OCI-LY1 (cell line): ENCODE data around the gene CRYZ.

ENCODE experiments used
- H2AFZ ChIP-seq: fragments of 200-600 bp; sonication (generic), shearing (Covaris generic); 2 replicates; pipeline ENCODE4 v1.6.0; 2014; ENCODE audit warnings: antibody characterized with exemption, mild to moderate bottlenecking, low read length
- H3F3A ChIP-seq: fragments of 200-600 bp; sonication (generic), shearing (Covaris generic); 2 replicates; pipeline ENCODE4 v1.6.0; 2014; ENCODE audit warnings: mild to moderate bottlenecking, antibody characterized with exemption, low read length, moderate library complexity; ENCODE audit not compliant: insufficient read depth
- H3K27ac ChIP-seq: fragments of 200-600 bp; sonication (generic); 2 replicates; pipeline ENCODE4 v1.5.1; 2014; ENCODE audit warnings: low read length, mixed run types, mild to moderate bottlenecking, low read depth; ENCODE audit not compliant: poor library complexity, severe bottlenecking
- H3K27me3 ChIP-seq: fragments of 200-600 bp; sonication (generic); 2 replicates; pipeline ENCODE4 v1.6.0; 2014; ENCODE audit warnings: antibody characterized with exemption, mild to moderate bottlenecking, low read length, moderate library complexity; ENCODE audit not compliant: insufficient read depth
- H3K36me3 ChIP-seq: fragments of 200-600 bp; sonication (generic); 2 replicates; pipeline ENCODE4 v1.6.1; 2014; ENCODE audit warnings: mild to moderate bottlenecking, antibody characterized with exemption, low read length, moderate library complexity, mixed read lengths; ENCODE audit not compliant: insufficient read depth
- H3K4me1 ChIP-seq: fragments of 200-600 bp; sonication (generic); 2 replicates; pipeline ENCODE4 v1.5.1; 2014; ENCODE audit warnings: mild to moderate bottlenecking, low read length, moderate library complexity; ENCODE audit not compliant: insufficient read depth, severe bottlenecking
- H3K4me2 ChIP-seq: fragments of 200-600 bp; sonication (generic), shearing (Covaris generic); 2 replicates; pipeline ENCODE4 v1.6.1; 2014; ENCODE audit warnings: low read length
- H3K4me3 ChIP-seq: fragments of 200-600 bp; sonication (generic); 2 replicates; pipeline ENCODE4 v1.5.1; 2014; ENCODE audit warnings: low read length, low read depth, mild to moderate bottlenecking, mixed read lengths; ENCODE audit not compliant: poor library complexity, severe bottlenecking
- H3K79me2 ChIP-seq: fragments of 200-600 bp; shearing (Covaris generic); 2 replicates; pipeline ENCODE4 v1.6.1; 2016; ENCODE audit warnings: mixed run types, low read length, mixed read lengths; ENCODE audit not compliant: insufficient read depth
- H3K9ac ChIP-seq: fragments of 200-600 bp; sonication (generic), shearing (Covaris generic); 2 replicates; pipeline ENCODE4 v1.6.1; 2014; ENCODE audit warnings: mild to moderate bottlenecking, low read length, mixed read lengths
- H3K9me2 ChIP-seq: fragments of 200-600 bp; sonication (generic), shearing (Covaris generic); 2 replicates; pipeline ENCODE4 v1.6.1; 2014; ENCODE audit warnings: low read depth, mild to moderate bottlenecking, low read length, mixed read lengths
- H3K9me3 ChIP-seq: fragments of 200-600 bp; shearing (Covaris generic); 2 replicates; pipeline ENCODE4 v1.6.1; 2014; ENCODE audit warnings: low read length, mixed read lengths
- H4K20me1 ChIP-seq: fragments of 200-600 bp; sonication (generic), shearing (Covaris generic); 2 replicates; pipeline ENCODE4 v1.6.0; 2016; ENCODE audit warnings: mild to moderate bottlenecking, low read length; ENCODE audit not compliant: insufficient read depth
- EZH2 ChIP-seq: fragments of 200-600 bp; sonication (generic), shearing (Covaris generic); IDR thresholded peaks from 2 replicates; pipeline ENCODE4 v1.8.0; 2017; ENCODE audit warnings: borderline replicate concordance, mixed run types, mild to moderate bottlenecking, antibody characterized with exemption, low read length, moderate library complexity, mixed read lengths
- TF ChIP-seq, protein P1 (sequence below): fragments of 200-600 bp; sonication (generic), shearing (Covaris generic); IDR thresholded peaks from 2 replicates; pipeline ENCODE4 v1.5.1; 2017; ENCODE audit warnings: mild to moderate bottlenecking, antibody characterized with exemption, low read length, moderate library complexity, mixed read lengths

Gene CRYZ

DNA sequence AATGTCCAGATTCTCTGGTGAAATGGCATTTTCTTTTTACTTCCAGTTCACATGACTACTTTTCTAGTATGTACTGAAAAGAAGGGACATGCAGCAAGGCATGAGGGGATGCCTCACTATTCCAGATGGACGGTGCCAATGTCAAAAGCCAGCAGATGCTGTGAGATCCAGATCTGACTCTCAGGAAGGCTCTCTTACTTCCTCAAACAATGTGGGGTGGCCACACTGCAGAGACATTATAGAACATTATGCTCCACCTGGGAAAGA is 17.7 kb downstream of the CRYZ start:
- no peaks in the 10 kb centered on the region for H4K20me1 ChIP-seq
- no peak overlapping the region for H3K9ac ChIP-seq
- no peak overlapping the region for H2AFZ ChIP-seq
- H3K27ac ChIP-seq, result no peak overlapping the region
- no peaks in the 10 kb centered on the region for H3K79me2 ChIP-seq
- H3K9me2 ChIP-seq, result no peaks in the 10 kb centered on the region
- H3K4me3 ChIP-seq, result no peak overlapping the region
- TF ChIP-seq, protein P1, sequence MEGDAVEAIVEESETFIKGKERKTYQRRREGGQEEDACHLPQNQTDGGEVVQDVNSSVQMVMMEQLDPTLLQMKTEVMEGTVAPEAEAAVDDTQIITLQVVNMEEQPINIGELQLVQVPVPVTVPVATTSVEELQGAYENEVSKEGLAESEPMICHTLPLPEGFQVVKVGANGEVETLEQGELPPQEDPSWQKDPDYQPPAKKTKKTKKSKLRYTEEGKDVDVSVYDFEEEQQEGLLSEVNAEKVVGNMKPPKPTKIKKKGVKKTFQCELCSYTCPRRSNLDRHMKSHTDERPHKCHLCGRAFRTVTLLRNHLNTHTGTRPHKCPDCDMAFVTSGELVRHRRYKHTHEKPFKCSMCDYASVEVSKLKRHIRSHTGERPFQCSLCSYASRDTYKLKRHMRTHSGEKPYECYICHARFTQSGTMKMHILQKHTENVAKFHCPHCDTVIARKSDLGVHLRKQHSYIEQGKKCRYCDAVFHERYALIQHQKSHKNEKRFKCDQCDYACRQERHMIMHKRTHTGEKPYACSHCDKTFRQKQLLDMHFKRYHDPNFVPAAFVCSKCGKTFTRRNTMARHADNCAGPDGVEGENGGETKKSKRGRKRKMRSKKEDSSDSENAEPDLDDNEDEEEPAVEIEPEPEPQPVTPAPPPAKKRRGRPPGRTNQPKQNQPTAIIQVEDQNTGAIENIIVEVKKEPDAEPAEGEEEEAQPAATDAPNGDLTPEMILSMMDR, result no peak
- TF ChIP-seq EZH2, result no peak
- H3F3A ChIP-seq, result no peaks in the 10 kb centered on the region
- no peaks in the 10 kb centered on the region for H3K27me3 ChIP-seq
- no peaks in the 10 kb centered on the region for H3K9me3 ChIP-seq
- H3K36me3 ChIP-seq, result peaks cover 8% of the 10 kb centered on the region; the same call in 1 of the 2 replicates
- no peaks in the 10 kb centered on the region for H3K4me1 ChIP-seq
- H3K4me2 ChIP-seq, result no peak overlapping the region

DNA sequence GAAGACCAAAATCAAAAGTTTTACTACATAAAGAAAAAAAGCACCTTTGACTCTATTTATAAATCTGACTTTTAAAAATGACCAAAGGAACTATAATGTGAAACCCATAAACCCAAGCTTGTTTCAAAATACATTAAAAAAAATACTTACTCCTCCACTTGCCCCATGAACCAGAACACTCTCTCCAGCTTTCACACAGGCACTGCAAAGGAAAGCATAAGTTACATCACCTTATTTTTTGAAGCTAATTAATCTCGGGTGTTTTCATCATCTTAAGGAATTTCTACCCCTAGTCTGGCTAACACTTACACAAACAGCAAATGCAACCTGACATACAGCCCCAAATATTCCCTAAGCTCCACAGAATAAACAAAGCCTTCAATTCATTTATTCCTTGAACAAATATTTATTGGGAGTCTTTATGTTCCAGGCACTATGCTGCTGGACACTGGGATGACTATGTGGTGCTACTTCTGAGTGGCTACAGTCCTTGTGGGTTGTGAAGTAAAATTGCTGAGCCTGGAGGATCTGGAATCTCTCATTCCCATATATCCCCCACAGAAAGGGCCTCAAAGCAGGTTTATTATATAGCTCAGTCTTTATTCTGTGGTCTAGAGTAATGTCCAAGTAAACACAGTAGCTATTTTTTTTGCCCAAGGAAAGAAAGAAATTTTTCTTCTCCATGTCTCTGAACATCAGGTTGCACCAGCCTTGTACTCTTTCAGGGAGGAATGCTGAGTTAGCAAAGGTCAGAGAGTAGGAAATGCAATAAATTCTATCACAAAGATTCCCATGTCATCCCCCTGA is 18.2 kb downstream of the CRYZ start:
- H3K27me3 ChIP-seq, result no peaks in the 10 kb centered on the region

DNA sequence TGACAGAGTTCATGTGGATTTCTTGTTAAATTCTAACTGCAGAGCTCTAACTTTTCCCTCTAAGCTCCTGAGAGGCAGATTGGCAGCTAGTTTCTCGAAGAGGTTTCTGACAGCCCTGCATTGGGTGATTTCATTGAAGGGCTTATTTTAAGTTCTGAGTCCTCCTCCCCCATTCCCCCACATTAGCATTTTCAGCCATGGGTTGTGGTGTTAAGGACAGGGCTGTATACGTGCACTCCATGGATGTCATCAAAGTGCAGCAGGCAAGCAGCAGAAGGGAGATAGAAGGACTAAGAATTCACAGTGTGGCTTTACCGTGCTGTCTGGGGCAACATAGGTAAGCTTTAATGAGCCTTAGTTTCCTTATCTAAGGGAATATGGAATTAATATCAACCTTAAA is 19.0 kb downstream of the CRYZ start:
- no peaks in the 10 kb centered on the region for H3K79me2 ChIP-seq
- no peaks in the 10 kb centered on the region for H3K4me1 ChIP-seq
- H4K20me1 ChIP-seq, result no peaks in the 10 kb centered on the region
- no peaks in the 10 kb centered on the region for H3F3A ChIP-seq
- H3K4me2 ChIP-seq, result no peak overlapping the region
- no peaks in the 10 kb centered on the region for H3K27me3 ChIP-seq
- no peak overlapping the region for H2AFZ ChIP-seq
- H3K4me3 ChIP-seq, result no peak overlapping the region
- H3K27ac ChIP-seq, result no peak overlapping the region
- no peak overlapping the region for H3K9ac ChIP-seq
- no peaks in the 10 kb centered on the region for H3K9me2 ChIP-seq
- peaks cover 4% of the 10 kb centered on the region; the same call in 1 of the 2 replicates for H3K36me3 ChIP-seq
- TF ChIP-seq EZH2, result no peak
- TF ChIP-seq, protein P1, result no peak
- no peaks in the 10 kb centered on the region for H3K9me3 ChIP-seq

More for the DNA sequence above, 18.2 kb downstream of the CRYZ start:
- Histone ChIP-seq H3K9ac (no peak overlapping the region), H2AFZ (no peak overlapping the region), H3K4me3 (no peak overlapping the region), H3K27ac (no peak overlapping the region), H3K4me1 (no peaks in the 10 kb centered on the region), H3K9me2 (no peaks in the 10 kb centered on the region), H3K4me2 (no peak overlapping the region), H4K20me1 (no peaks in the 10 kb centered on the region), H3K79me2 (no peaks in the 10 kb centered on the region), H3F3A (no peaks in the 10 kb centered on the region), H3K36me3 (peaks cover 4% of the 10 kb centered on the region; the same call in 1 of the 2 replicates), H3K9me3 (no peaks in the 10 kb centered on the region)
- no peak for TF ChIP-seq EZH2
- TF ChIP-seq, protein P1, result no peak
